ENCODE data around the gene PAPPA. TPM values are rescaled to one million over a fixed set of nuclear protein-coding genes. Genes with fewer than 3 reads are reported as not detected.

The PAPPA gene
- total RNA-seq (under 1 TPM; 0.37 to 0.52 TPM), total RNA-seq (0 to 0.35 reads per million in 2 donors)

DNA sequence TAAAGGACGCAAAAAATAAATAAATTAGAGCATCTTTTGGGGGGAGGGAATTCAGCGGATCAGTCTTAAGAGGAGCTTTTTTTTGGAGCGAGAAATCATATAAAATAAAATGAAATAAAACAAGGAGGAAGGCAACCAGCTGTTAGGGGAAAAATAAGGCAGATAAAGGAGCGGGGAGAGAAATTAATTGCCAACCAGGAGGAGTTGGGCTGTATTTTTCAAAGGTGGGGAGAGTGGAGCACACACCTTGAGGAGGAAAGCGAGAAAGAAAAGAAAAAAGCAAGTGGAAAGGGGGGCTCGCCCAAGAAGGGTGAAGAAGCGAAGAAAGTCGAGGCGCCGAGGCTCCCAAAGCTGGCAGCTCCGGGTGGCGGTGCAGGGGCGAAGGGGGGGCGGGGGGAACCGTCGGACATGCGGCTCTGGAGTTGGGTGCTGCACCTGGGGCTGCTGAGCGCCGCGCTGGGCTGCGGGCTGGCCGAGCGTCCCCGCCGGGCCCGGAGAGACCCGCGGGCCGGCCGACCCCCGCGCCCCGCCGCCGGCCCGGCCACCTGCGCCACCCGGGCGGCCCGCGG is at the start of gene PAPPA:
TSS of gene PAPPA (plus strand) at position 27 of the 569 bp plus-strand sequence. CDS start at position 409, 382 bp downstream.
- Mint-ChIP-seq H3K27me3 (peaks cover 76% of the 10 kb centered on the region), H3K4me3 (peak within 1 kb of the TSS; percentile 9), H3K4me1 (peaks cover 3% of the 10 kb centered on the region), H3K27ac (no peak within 1 kb of the TSS), H3K36me3 (ENCODE audit: low read depth) (no peaks in the 10 kb centered on the region)
- ATAC-seq, result no peak
- no peaks in the 10 kb centered on the region for H3K9me3 ChIP-seq (ENCODE audit: control insufficient read depth, low read length, poor library complexity, severe bottlenecking)
- no peak for DNase-seq

GRCh38 chr9:116103976-116104820 is 49.4 kb upstream of the PAPPA start:
- no peaks in the 10 kb centered on the region for H3K4me1 Mint-ChIP-seq

GRCh38 chr9:116112236-116112635 is 41.4 kb upstream of the PAPPA start:
- Mint-ChIP-seq H3K36me3 (ENCODE audit: low read depth) (no peaks in the 10 kb centered on the region), H3K27me3 (no peaks in the 10 kb centered on the region), H3K4me3 (no peak overlapping the region), H3K27ac (no peak overlapping the region), H3K4me1 (no peaks in the 10 kb centered on the region)
- no peak for ATAC-seq
- H3K9me3 ChIP-seq (ENCODE audit: control insufficient read depth, low read length, poor library complexity, severe bottlenecking), result no peaks in the 10 kb centered on the region
- no peak for DNase-seq

More at GRCh38 chr9:116103976-116104820, 49.4 kb upstream of the PAPPA start:
- no peak overlapping the region for H3K27ac Mint-ChIP-seq
- DNase-seq (no peak), ATAC-seq (no peak)
- H3K27me3 Mint-ChIP-seq, result no peaks in the 10 kb centered on the region
- no peaks in the 10 kb centered on the region for H3K36me3 Mint-ChIP-seq (ENCODE audit: low read depth)
- no peak overlapping the region for H3K4me3 Mint-ChIP-seq
- H3K9me3 ChIP-seq (ENCODE audit: control insufficient read depth, low read length, poor library complexity, severe bottlenecking), result no peaks in the 10 kb centered on the region

DNA sequence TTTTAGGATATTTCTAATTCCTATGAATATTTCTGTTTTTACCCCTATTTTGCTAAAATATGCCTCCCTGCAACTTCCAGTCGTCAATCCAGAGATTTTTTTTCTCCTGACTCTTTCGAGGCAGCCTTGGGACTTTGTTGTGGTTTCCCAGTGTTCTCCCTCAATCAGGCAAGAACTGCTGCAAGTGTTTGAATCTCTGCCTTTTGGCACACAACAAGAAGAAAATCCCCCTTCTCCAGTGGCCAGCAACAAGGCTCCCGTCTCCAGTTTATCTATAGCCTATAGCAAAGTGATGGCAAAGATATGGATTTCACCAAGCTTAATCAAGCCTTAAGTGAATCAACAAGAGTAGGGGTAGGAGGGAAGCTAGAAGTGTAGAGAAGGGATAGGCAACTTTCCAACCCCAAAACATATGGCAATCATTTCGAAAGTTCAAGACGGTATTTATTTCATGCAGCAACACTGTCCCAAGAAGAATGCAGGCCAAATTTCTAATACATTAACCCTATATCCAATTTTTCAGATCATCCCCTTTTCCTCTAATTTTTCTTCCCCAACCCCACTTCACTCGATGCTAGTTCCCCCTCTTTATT is 37.7 kb upstream of the PAPPA start:
- ATAC-seq (no peak), DNase-seq (no peak)
- H3K27ac Mint-ChIP-seq, result no peak overlapping the region
- H3K36me3 Mint-ChIP-seq (ENCODE audit: low read depth), result no peaks in the 10 kb centered on the region
- no peak overlapping the region for H3K4me3 Mint-ChIP-seq
- H3K9me3 ChIP-seq (ENCODE audit: control insufficient read depth, low read length, poor library complexity, severe bottlenecking), result no peaks in the 10 kb centered on the region
- H3K27me3 Mint-ChIP-seq, result no peaks in the 10 kb centered on the region
- no peaks in the 10 kb centered on the region for H3K4me1 Mint-ChIP-seq

DNA sequence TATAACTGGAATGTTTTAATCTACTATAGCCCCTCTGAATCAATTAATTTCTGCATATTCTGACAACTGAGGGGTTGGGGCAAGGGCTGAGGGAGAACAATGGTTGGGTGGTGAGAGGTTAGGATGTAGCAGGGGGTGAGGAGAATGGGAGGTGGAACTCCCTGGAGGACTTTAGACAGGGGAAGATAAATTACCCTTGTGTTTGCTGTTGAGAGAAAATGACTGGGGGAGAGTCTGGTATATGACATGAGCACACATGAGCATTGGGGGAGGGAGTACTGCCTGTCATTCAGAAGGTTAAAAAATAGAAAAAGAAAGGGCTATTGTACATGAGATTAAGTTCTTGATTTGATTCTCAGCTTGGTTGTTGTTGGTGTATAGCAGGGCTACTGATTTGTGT is 37.2 kb upstream of the PAPPA start:
- no peaks in the 10 kb centered on the region for H3K4me1 Mint-ChIP-seq
- no peak for DNase-seq
- H3K27me3 Mint-ChIP-seq, result no peaks in the 10 kb centered on the region
- H3K4me3 Mint-ChIP-seq, result no peak overlapping the region
- H3K27ac Mint-ChIP-seq, result no peak overlapping the region
- ATAC-seq, result no peak
- no peaks in the 10 kb centered on the region for H3K36me3 Mint-ChIP-seq (ENCODE audit: low read depth)
- no peaks in the 10 kb centered on the region for H3K9me3 ChIP-seq (ENCODE audit: control insufficient read depth, low read length, poor library complexity, severe bottlenecking)

GRCh38 chr9:116123171-116123570 is 30.4 kb upstream of the PAPPA start:
- DNase-seq, result no peak
- H3K4me1 Mint-ChIP-seq, result no peaks in the 10 kb centered on the region
- ATAC-seq, result no peak
- no peak overlapping the region for H3K4me3 Mint-ChIP-seq
- H3K27me3 Mint-ChIP-seq, result no peaks in the 10 kb centered on the region
- H3K9me3 ChIP-seq (ENCODE audit: control insufficient read depth, low read length, poor library complexity, severe bottlenecking), result no peaks in the 10 kb centered on the region
- no peak overlapping the region for H3K27ac Mint-ChIP-seq
- H3K36me3 Mint-ChIP-seq (ENCODE audit: low read depth), result no peaks in the 10 kb centered on the region

DNA sequence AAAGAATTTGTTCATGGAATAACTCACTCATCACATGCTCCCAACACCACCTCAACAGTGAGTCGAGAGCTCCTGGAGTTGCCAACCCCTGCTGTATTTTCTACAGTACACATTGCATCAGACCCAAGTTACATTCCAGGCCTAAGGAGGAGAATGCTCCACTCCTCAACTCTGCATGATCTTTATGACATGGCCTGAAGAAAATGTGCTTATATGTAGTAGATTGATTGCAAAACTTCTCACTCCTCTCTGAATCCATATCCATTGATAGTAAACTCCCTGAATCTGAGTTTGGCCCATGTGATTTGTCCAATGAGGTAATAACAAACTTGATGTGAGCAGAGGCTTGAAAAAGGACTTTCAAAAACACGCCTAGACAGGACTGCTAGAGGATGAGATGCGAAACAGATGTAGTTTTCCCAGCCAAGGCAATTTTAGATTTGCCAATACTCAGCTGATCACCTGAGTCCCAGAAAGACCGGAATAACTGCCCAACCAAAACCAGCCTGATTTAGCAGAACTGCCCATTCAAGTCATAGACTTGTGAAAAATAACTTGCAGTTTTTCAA is 29.0 kb upstream of the PAPPA start:
- Mint-ChIP-seq H3K4me1 (no peaks in the 10 kb centered on the region), H3K27ac (no peak overlapping the region), H3K4me3 (no peak overlapping the region), H3K36me3 (ENCODE audit: low read depth) (no peaks in the 10 kb centered on the region), H3K27me3 (no peaks in the 10 kb centered on the region)
- H3K9me3 ChIP-seq (ENCODE audit: control insufficient read depth, low read length, poor library complexity, severe bottlenecking), result no peaks in the 10 kb centered on the region
- no peak for DNase-seq
- no peak for ATAC-seq

- H3K9me3 ChIP-seq (ENCODE audit: control insufficient read depth, low read length, poor library complexity, severe bottlenecking), result no peaks in the 10 kb centered on the region
- H3K36me3 Mint-ChIP-seq (ENCODE audit: low read depth), result no peaks in the 10 kb centered on the region
- DNase-seq (no peak), ATAC-seq (no peak)
- H3K27me3 Mint-ChIP-seq, result no peaks in the 10 kb centered on the region
- no peak overlapping the region for H3K27ac Mint-ChIP-seq
- no peaks in the 10 kb centered on the region for H3K4me1 Mint-ChIP-seq
- no peak overlapping the region for H3K4me3 Mint-ChIP-seq
Measured at GRCh38 chr9:116133163-116133562, 20.4 kb upstream of the PAPPA start.

GRCh38 chr9:116134975-116135374 is 18.6 kb upstream of the PAPPA start:
- Mint-ChIP-seq H3K36me3 (ENCODE audit: low read depth) (no peaks in the 10 kb centered on the region), H3K4me1 (no peaks in the 10 kb centered on the region), H3K4me3 (no peak overlapping the region), H3K27me3 (no peaks in the 10 kb centered on the region), H3K27ac (no peak overlapping the region)
- no peak for ATAC-seq
- DNase-seq, result no peak
- H3K9me3 ChIP-seq (ENCODE audit: control insufficient read depth, low read length, poor library complexity, severe bottlenecking), result no peaks in the 10 kb centered on the region

DNA sequence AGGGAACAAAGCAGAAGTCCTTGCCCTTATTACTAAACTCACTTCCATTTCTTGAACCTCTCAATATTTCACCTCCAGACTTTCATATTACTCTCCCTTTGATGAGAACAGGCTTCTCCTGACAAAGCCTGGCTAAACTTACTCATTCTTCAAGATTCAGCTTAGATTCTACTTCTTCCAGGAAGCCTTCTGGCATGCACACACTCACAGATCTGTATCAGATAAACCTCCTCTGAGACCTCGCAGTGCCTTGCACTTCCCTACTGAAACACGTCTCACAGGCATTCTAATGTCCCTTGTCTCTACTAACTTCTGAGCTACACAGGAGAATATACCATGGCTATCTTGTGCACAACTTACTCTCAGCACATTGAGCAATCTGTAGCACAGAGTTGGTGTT is 16.6 kb upstream of the PAPPA start:
- Mint-ChIP-seq H3K4me1 (no peaks in the 10 kb centered on the region), H3K4me3 (no peak overlapping the region)

GRCh38 chr9:116137581-116137980 is 16.0 kb upstream of the PAPPA start:
- Mint-ChIP-seq H3K4me3 (no peak overlapping the region), H3K27me3 (no peaks in the 10 kb centered on the region), H3K4me1 (no peaks in the 10 kb centered on the region), H3K36me3 (ENCODE audit: low read depth) (no peaks in the 10 kb centered on the region), H3K27ac (no peak overlapping the region)
- DNase-seq, result no peak
- ATAC-seq, result no peak
- no peaks in the 10 kb centered on the region for H3K9me3 ChIP-seq (ENCODE audit: control insufficient read depth, low read length, poor library complexity, severe bottlenecking)

More for the DNA sequence above, 16.6 kb upstream of the PAPPA start:
- H3K36me3 Mint-ChIP-seq (ENCODE audit: low read depth), result no peaks in the 10 kb centered on the region
- ATAC-seq, result no peak
- H3K9me3 ChIP-seq (ENCODE audit: control insufficient read depth, low read length, poor library complexity, severe bottlenecking), result no peaks in the 10 kb centered on the region
- no peak overlapping the region for H3K27ac Mint-ChIP-seq
- DNase-seq, result no peak
- no peaks in the 10 kb centered on the region for H3K27me3 Mint-ChIP-seq

DNA sequence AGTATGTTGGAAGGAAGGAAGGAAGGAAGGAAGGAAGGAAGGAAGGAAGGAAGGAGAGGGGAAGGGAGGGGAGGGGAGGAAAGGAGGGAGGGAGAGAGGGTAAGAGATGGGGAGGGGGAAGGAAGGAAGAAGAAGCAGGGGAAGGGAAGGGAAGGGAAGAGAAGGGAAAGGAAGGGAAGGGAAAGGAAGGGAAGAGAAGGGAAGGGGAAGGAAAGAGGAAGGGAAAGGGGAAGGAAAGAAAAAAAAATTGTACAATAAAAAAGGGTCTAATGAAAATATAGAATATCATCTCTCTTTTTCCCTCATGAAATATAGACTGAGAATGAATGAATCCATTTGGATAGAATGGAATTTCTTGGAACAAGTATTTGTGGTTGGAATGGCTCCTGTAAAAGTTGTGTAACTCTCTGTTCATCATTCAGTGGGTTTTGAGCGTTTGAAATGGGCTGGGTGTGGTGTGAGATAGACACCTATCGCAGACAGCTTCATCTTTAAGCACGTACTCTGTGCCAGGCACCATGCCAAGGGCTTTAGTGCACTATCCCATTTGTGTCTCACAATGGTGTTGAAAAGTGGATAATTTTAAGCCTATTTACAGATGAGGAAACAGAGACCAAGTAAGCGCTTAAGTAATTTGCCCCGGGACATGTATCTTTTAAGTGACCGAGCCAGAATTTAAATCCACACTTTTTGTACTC is 11.6 kb upstream of the PAPPA start:
- DNase-seq (no peak), ATAC-seq (no peak)
- no peaks in the 10 kb centered on the region for H3K9me3 ChIP-seq (ENCODE audit: control insufficient read depth, low read length, poor library complexity, severe bottlenecking)
- Mint-ChIP-seq H3K27me3 (peaks cover 12% of the 10 kb centered on the region), H3K4me1 (no peaks in the 10 kb centered on the region), H3K27ac (no peak overlapping the region), H3K36me3 (ENCODE audit: low read depth) (no peaks in the 10 kb centered on the region), H3K4me3 (no peak overlapping the region)

Data from T-helper 17 cell (primary cell).